ENCODE measurements around the gene FXYD6.
"Not testable (repeated sequence)": the region's sequence is repeated elsewhere in the genome, so short reads cannot be mapped to it uniquely, and the experiment has no call there.

FXYD6 gene, protein sequence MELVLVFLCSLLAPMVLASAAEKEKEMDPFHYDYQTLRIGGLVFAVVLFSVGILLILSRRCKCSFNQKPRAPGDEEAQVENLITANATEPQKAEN

DNA sequence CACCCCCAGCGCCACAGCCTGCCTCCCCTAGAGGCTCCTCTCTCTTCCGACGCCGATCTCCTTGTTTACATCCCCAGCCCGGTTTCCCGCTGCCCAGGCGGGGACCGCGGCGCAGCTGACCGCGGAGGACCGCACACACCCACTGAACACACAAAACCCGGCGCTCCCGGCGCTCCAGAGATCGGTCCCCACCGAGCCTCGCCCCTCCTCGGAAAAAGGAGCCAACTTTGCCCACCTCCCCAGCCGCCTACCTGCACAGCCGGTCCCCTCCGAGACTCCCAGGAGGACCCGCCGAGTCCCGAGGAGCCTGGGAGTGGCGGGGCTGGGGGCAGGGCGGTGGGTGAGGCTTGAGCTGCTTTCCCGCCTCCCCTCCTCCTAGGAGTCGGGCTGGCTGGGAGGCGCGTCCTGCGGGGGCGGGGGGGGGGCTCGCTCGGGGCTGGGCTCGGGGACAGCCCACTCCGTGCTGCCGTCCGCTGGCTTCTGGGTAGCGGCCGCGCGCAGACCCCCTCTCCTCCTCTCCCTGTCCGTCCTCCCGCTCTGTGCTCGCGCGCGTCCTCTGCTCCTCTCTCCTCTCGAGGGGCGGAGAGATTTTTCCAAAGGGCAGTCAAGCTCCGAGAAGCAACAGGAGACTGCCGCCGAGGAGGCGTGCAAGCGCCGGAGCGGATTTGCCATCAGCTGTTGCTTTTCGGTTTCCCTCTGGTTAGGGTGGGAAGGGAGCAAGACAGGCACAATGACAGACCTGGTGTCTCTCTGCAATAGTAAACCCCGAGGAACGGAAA, at the start of gene FXYD6:
Gene FXYD6 (minus strand): TSS at position 318 of the 779 bp plus-strand sequence. CDS start 33,882 bp downstream, outside the sequence.
- DNase-seq (ENCODE audit: low read depth) = no peak
- H3K4me3 ChIP-seq (ENCODE audit: low read length) = peak within 1 kb of the TSS; percentile 45
- TF ChIP-seq, protein P1, sequence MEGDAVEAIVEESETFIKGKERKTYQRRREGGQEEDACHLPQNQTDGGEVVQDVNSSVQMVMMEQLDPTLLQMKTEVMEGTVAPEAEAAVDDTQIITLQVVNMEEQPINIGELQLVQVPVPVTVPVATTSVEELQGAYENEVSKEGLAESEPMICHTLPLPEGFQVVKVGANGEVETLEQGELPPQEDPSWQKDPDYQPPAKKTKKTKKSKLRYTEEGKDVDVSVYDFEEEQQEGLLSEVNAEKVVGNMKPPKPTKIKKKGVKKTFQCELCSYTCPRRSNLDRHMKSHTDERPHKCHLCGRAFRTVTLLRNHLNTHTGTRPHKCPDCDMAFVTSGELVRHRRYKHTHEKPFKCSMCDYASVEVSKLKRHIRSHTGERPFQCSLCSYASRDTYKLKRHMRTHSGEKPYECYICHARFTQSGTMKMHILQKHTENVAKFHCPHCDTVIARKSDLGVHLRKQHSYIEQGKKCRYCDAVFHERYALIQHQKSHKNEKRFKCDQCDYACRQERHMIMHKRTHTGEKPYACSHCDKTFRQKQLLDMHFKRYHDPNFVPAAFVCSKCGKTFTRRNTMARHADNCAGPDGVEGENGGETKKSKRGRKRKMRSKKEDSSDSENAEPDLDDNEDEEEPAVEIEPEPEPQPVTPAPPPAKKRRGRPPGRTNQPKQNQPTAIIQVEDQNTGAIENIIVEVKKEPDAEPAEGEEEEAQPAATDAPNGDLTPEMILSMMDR (conservative IDR thresholded peaks at IDR 0.05; ENCODE audit: low read depth, low read length) = no peak

DNA sequence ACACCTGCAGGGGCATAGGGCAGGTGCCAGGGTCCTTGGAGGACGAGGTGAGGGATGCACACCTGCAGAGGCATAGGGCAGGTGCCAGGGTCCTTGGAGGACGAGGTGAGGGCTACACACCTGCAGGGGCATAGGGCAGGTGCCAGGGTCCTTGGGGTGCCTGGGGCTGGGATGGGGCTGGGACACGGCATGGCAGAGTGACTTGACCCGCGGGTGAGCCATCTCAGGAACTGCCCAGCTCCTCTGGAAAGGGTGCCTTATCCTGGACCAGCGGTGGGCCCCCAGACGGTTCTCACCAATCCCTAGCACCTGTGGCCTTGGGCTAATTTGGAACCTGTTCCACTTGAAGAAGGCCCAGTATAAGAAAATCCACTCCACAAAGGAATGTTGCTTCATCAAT, 49.7 kb upstream of the FXYD6 start:
- DNase-seq (ENCODE audit: low read depth); H3K4me3 ChIP-seq (ENCODE audit: low read length): not testable (repeated sequence)

DNA sequence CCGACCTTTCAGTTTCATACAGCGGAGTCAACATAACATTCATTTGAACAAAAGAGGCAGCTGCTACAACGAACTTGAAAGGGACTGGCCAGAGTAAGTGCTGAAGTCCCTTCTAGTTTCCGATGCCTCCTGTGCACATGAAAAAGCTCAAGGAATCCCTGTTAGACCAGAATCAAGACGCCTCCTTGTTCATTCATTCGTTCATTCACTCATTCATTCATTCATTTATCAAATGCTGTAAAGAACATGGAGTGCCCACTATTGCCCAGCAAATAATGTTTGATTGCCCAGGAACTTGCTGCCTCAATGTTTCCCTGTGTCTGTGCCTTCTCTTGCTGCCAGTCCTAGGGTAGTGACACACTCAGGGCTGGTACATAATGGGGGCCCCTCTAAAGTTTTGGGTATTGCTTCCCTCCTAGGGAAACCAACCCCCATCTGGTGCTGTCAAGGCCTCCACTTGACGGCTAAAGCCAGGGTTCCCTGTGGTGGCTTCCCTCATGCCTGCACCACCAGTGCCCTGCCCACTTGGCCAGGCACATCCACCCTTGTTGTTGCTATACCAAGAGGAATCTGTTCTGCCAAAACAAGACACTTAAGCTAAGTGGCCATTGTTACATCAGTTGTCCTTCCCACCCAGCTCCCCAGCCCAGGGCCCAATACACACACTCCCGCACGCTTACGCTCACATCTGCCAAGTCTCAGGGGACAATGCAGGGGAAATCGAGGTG, 48.9 kb upstream of the FXYD6 start:
- TF ChIP-seq, protein P1 (conservative IDR thresholded peaks at IDR 0.05; ENCODE audit: low read depth, low read length) = no peak
- H3K4me3 ChIP-seq (ENCODE audit: low read length) = no peak overlapping the region
- no peak for DNase-seq (ENCODE audit: low read depth)

DNA sequence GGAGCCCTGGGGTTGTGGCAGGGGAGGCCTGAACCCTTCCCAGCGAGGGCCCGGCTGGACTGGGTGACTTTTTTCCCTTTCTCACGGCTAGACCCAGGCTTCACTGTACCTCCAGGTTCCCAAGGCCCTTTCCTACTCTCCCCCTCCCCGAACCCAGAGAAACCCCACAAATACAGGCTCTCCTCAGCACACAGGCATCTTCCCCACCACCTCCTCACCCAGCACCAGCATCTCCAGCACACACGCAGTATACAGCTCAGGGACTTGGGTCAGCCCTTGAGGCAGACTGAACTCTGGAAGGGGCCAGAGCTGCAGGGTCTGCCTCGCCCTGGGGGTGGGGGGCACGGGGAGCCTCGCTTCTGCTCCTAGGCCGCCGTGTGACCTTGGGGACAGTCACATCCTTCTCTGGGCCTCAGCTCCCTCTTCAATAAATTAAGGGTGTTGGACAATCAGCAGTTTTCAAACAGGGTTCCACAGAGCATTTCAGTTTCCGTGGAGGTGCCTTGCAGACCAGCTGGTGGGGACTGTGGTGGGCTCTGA, 48.2 kb upstream of the FXYD6 start:
- no peak overlapping the region for H3K4me3 ChIP-seq (ENCODE audit: low read length)
- no peak for DNase-seq (ENCODE audit: low read depth)
- TF ChIP-seq, protein P1 (conservative IDR thresholded peaks at IDR 0.05; ENCODE audit: low read depth, low read length) = no peak

DNA sequence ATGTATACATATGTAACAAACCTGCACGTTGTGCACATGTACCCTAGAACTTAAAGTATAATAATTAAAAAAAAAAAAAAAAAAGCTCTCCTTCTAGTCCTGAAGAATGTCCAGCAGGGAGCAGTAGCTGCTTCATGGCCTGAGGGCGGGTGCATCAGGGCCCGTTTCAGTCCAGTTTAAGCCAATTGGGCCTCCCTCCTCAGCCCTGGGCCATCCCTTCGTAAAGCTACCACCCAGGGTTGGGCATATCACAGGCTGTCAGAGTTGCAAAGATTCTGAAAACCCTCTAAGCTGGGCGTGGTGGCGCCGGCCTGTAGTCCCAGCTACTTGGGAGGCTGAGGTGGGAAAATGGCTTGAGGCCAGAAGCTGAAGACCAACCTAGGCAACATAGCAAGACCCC, 47.3 kb upstream of the FXYD6 start:
- DNase-seq (ENCODE audit: low read depth) = no peak
- H3K4me3 ChIP-seq (ENCODE audit: low read length) = no peak overlapping the region
- TF ChIP-seq, protein P1 (conservative IDR thresholded peaks at IDR 0.05; ENCODE audit: low read depth, low read length) = no peak

DNA sequence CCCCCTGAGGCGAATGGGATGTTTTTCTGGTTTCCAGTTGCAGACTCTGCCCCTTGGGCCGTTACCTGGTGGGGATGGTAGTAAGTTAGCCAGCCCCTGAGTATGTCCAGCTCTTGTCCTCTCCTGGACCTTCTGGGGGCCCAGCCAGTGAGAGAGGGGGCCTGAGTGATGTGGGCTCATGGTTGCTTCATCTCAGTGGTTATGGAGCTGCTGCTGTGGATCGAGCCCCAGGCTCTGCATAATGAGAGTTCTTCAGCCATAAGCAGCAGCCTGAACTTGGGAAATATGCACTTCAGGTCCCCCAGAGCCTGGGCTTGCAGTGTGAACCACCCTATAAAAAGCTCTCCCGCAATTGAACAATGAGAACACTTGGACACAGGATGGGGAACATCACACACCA, 46.8 kb upstream of the FXYD6 start:
- DNase-seq (ENCODE audit: low read depth) = no peak
- no peak overlapping the region for H3K4me3 ChIP-seq (ENCODE audit: low read length)
- TF ChIP-seq, protein P1 (conservative IDR thresholded peaks at IDR 0.05; ENCODE audit: low read depth, low read length) = no peak

DNA sequence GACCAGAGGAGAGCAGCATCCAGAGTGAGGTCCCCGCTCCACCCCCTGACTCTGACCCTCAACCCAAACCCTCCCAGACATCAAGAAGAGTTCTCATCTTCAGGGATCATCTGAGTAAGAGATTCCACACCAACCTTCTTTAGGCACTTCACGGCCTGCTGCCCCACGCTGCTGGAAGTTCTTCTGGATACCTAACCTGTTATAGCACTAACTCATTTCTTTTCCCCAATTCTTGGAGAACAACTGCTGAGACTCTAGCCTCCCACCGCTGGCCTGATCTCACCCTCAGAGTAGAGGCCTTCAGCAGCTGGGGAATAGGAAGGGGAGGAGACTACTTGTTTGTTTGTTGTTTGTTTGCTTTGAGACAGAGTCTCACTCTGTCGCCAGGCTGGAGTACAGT, 45.4 kb upstream of the FXYD6 start:
- TF ChIP-seq, protein P1 (conservative IDR thresholded peaks at IDR 0.05; ENCODE audit: low read depth, low read length) = no peak
- H3K4me3 ChIP-seq (ENCODE audit: low read length) = no peak overlapping the region
- DNase-seq (ENCODE audit: low read depth) = no peak

Data from retinal pigment epithelial cell (primary cell).